IMR-90 (cell line): Measurements from ENCODE around the gene ATRNL1. TPM values are rescaled to one million over a fixed set of nuclear protein-coding genes. Genes with fewer than 3 reads are reported as not detected.

ENCODE experiments used
- ATAC-seq: fragments of 200-7000 bp; cut with Tn5 transposase; 2 replicates; pipeline ENCODE4 v1.9.1; 2020; ENCODE audit warnings: low read depth, mild to moderate bottlenecking, moderate library complexity
- BruUV-seq: library from RNA; stranded (reverse); fragments of 400-500 nt; replicated peaks from 2 replicates; lab custom pipeline; 2021; lab: Mats Ljungman, UMichigan
- CTCF ChIA-PET: fragments of 300-600 bp; formaldehyde crosslinking; extraction: SDS; loops from one replicate; lab custom pipeline; 2021; ENCODE audit warnings: antibody characterized with exemption; lab: Yijun Ruan, JAX
- POLR2A ChIA-PET: fragments of 300-600 bp; sonication (Branson Sonifier 250); formaldehyde crosslinking; loops from one replicate; lab custom pipeline; 2022; ENCODE audit warnings: antibody characterized with exemption; ENCODE audit not compliant: unreplicated experiment; lab: Charles Lee
- DNase-seq: peaks from one replicate; pipeline ENCODE4 v3.0.0; 2013
- H2AFZ ChIP-seq: replicated peaks from 2 replicates; pipeline ENCODE3; 2013; ENCODE audit warnings: low read length, mild to moderate bottlenecking; ENCODE audit not compliant: poor library complexity
- H2AK5ac ChIP-seq: 2 replicates; pipeline ENCODE4 v1.6.1; 2013; ENCODE audit warnings: low read depth, low read length, inconsistent platforms
- H2AK9ac ChIP-seq: replicated peaks from 2 replicates; pipeline ENCODE3; 2013; ENCODE audit warnings: mild to moderate bottlenecking, low read depth, low read length, moderate library complexity; ENCODE audit not compliant: poor library complexity
- H2BK120ac ChIP-seq: 2 replicates; pipeline ENCODE4 v1.6.1; 2013; ENCODE audit warnings: low read depth, low read length, inconsistent platforms
- H2BK15ac ChIP-seq: 3 replicates; pipeline ENCODE4 v1.6.1; 2013; ENCODE audit warnings: low read depth, low read length, inconsistent platforms
- H2BK20ac ChIP-seq: 2 replicates; pipeline ENCODE4 v1.6.1; 2013; ENCODE audit warnings: low read depth, mild to moderate bottlenecking, inconsistent platforms, low read length, moderate library complexity
- H2BK5ac ChIP-seq: 2 replicates; pipeline ENCODE4 v1.6.1; 2013; ENCODE audit warnings: mild to moderate bottlenecking, low read depth, low read length, inconsistent platforms; ENCODE audit not compliant: poor library complexity, severe bottlenecking
- H3K14ac ChIP-seq: replicated peaks from 2 replicates; pipeline ENCODE4 v1.6.1; 2013; ENCODE audit warnings: low read depth, low read length, inconsistent platforms
- H3K18ac ChIP-seq: 2 replicates; pipeline ENCODE4 v1.6.1; 2013; ENCODE audit warnings: low read depth, low read length, control low read depth
- H3K23ac ChIP-seq: 2 replicates; pipeline ENCODE4 v1.6.1; 2013; ENCODE audit warnings: low read depth, low read length, inconsistent platforms
- H3K27ac ChIP-seq: 2 replicates; pipeline ENCODE4 v1.5.1; 2013; ENCODE audit warnings: mild to moderate bottlenecking, control low read depth, low read length; ENCODE audit not compliant: insufficient read depth
- H3K27me3 ChIP-seq: 2 replicates; pipeline ENCODE4 v1.6.1; 2013; ENCODE audit warnings: low read length; ENCODE audit not compliant: control insufficient read depth, insufficient read depth
- H3K36me3 ChIP-seq: 2 replicates; pipeline ENCODE4 v1.6.1; 2013; ENCODE audit warnings: low read length, mixed read lengths; ENCODE audit not compliant: control insufficient read depth, insufficient read depth
- H3K4ac ChIP-seq: 2 replicates; pipeline ENCODE4 v1.6.1; 2013; ENCODE audit warnings: low read depth, low read length, inconsistent platforms
- H3K4me1 ChIP-seq: 2 replicates; pipeline ENCODE4 v1.6.1; 2013; ENCODE audit warnings: low read length, mixed read lengths; ENCODE audit not compliant: control insufficient read depth, insufficient read depth
- H3K4me2 ChIP-seq: 2 replicates; pipeline ENCODE4 v1.6.1; 2013; ENCODE audit warnings: low read depth, mild to moderate bottlenecking, control low read depth, low read length, moderate library complexity
- H3K4me3 ChIP-seq: 2 replicates; pipeline ENCODE4 v1.5.1; 2013; ENCODE audit warnings: low read depth, mild to moderate bottlenecking, control low read depth, low read length, moderate library complexity; ENCODE audit not compliant: insufficient read depth
- H3K56ac ChIP-seq: 2 replicates; pipeline ENCODE4 v1.6.1; 2013; ENCODE audit warnings: low read length, inconsistent platforms; ENCODE audit not compliant: insufficient read depth; ENCODE audit errors: extremely low read depth
- H3K79me1 ChIP-seq, 2 experiments: 2 replicates each; pipeline ENCODE4 v1.6.1; 2013; ENCODE audit warnings: low read length in 2 of 2, inconsistent platforms in 1 of 2, low read depth in 1 of 2
- H3K9ac ChIP-seq: 2 replicates; pipeline ENCODE4 v1.6.1; 2013; ENCODE audit warnings: low read depth, low read length, control low read depth
- H3K9me1 ChIP-seq: 2 replicates; pipeline ENCODE4 v1.6.1; 2013; ENCODE audit warnings: low read length, inconsistent platforms; ENCODE audit not compliant: insufficient read depth
- H3K9me3 ChIP-seq: 2 replicates; pipeline ENCODE4 v1.6.1; 2013; ENCODE audit warnings: low read length; ENCODE audit not compliant: control insufficient read depth, insufficient read depth
- H4K20me1 ChIP-seq: 2 replicates; pipeline ENCODE4 v1.6.1; 2013; ENCODE audit warnings: low read length, inconsistent platforms; ENCODE audit not compliant: insufficient read depth
- H4K5ac ChIP-seq: 2 replicates; pipeline ENCODE4 v1.6.1; 2013; ENCODE audit warnings: mild to moderate bottlenecking, low read depth, low read length, control low read depth
- H4K8ac ChIP-seq, 2 experiments: 2 replicates each; pipeline ENCODE4 v1.6.1; 2013; ENCODE audit warnings: low read depth in 2 of 2, low read length in 2 of 2, control low read depth in 1 of 2, inconsistent platforms in 1 of 2
- H4K91ac ChIP-seq: 2 replicates; pipeline ENCODE4 v1.6.1; 2013; ENCODE audit warnings: low read depth, low read length, inconsistent platforms; ENCODE audit not compliant: insufficient read depth
- CHD1 ChIP-seq: IDR thresholded peaks from 2 replicates; pipeline ENCODE4 v1.6.1; 2012; ENCODE audit warnings: low read depth, low read length, improper control_type of control experiment
- FOS ChIP-seq: fragments of 150-350 bp; IDR thresholded peaks from 2 replicates; pipeline ENCODE4 v1.6.1; 2016; ENCODE audit warnings: low read depth, low read length
- MXI1 ChIP-seq: IDR thresholded peaks from 2 replicates; pipeline ENCODE4 v1.6.1; 2012; ENCODE audit warnings: low read depth, mild to moderate bottlenecking, low read length, moderate library complexity, borderline replicate concordance
- RCOR1 ChIP-seq: IDR thresholded peaks from 2 replicates; pipeline ENCODE4 v1.6.1; 2012; ENCODE audit warnings: mild to moderate bottlenecking, low read length, improper control_type of control experiment; ENCODE audit not compliant: insufficient replicate concordance
- RFX5 ChIP-seq: IDR thresholded peaks from 2 replicates; pipeline ENCODE4 v1.8.0; 2012; ENCODE audit warnings: low read depth, mild to moderate bottlenecking, low read length, moderate library complexity
- WGBS, 2 experiments: methylation state at CpG; one replicate each; pipeline versions ENCODE4 v1.1.5 to v1.1.7; 2013; ENCODE audit warnings: missing lambda C conversion rate in 2 of 2; ENCODE audit not compliant: insufficient read length in 1 of 2; ENCODE audit errors: extremely low coverage in 2 of 2; 5-methylcytosine and 5-hydroxymethylcytosine counted together
- dilution Hi-C: fragments of 300-500 bp; cut with HindIII; formaldehyde crosslinking; loops from one replicate; pipeline ENCODE4 v1.14.3; 2018; ENCODE audit warnings: low sequenced_read_pairs; ENCODE audit not compliant: unreplicated experiment
- in situ Hi-C: fragments of 300-500 bp; cut with MboI; formaldehyde crosslinking; loops from 3 replicates; pipeline ENCODE4 v1.14.3; 2019; ENCODE audit warnings: low sequenced_read_pairs, inconsistent platforms, mixed read lengths
- intact Hi-C: fragments of 100-400 bp; cut with micrococcal nuclease; formaldehyde crosslinking; loops from 2 replicates; pipeline ENCODE4 v1.10.0; 2022
- polyA plus RNA-seq, 3 experiments: library from polyadenylated mRNA; depleted of rRNA; stranded (reverse); fragments of >200 nt; gene quantifications; 2 replicates each; pipeline ENCODE4 v1.2.3, GENCODE V29; 2012; ENCODE audit warnings: low replicate concordance in 1 of 3
- total RNA-seq: library from RNA; depleted of rRNA; stranded (reverse); fragments of >200 nt; gene quantifications from 2 replicates; pipeline ENCODE4 v1.2.3, GENCODE V29; 2012
- TF ChIP-seq, protein P1 (sequence below): fragments of 150-350 bp; IDR thresholded peaks from 2 replicates; pipeline ENCODE4 v1.6.1; 2016; ENCODE audit warnings: low read depth, mild to moderate bottlenecking, low read length, moderate library complexity, borderline replicate concordance

Gene ATRNL1
- total and polyA plus RNA-seq, 2 of the 4 experiments (the other 2 are of a cell fraction) = 0.18 to 0.19 TPM

- TF ChIP-seq MXI1 (no peak), FOS (no peak), CHD1 (no peak), RFX5 (no peak)
These were observed 844.5 kb downstream of the ATRNL1 start (continued) for GRCh38 chr10:115937768-115938056.

- no peak overlapping the region for H3K4me2 ChIP-seq
- no peaks in the 10 kb centered on the region for H3K9me3 ChIP-seq
- no peaks in the 10 kb centered on the region for H3K36me3 ChIP-seq
- peak overlapping the region; percentile 51; the same call in 1 of the 2 replicates for H2BK20ac ChIP-seq
- H2AK9ac ChIP-seq = no peak overlapping the region
- dilution Hi-C loops = no loop called here
- peak overlapping the region; percentile 21 for H2BK5ac ChIP-seq
- no peak overlapping the region for H3K18ac ChIP-seq
- intact Hi-C loops = loop anchor here (5.0 kb wide), 1 partner anchor 77 kb away; no protein-coding TSS in a partner anchor
- H3K9me1 ChIP-seq = peaks cover 3% of the 10 kb centered on the region; the same call in 1 of the 2 replicates
- no TSS peak for BruUV-seq
- no peaks in the 10 kb centered on the region for H3K79me1 ChIP-seq
- peak overlapping the region in 1 of 2 experiments; percentile 44; a peak in 2 of 4 replicates for H4K8ac ChIP-seq
- no peak overlapping the region for H4K5ac ChIP-seq
- H2BK120ac ChIP-seq = peak overlapping the region; percentile 83
- DNase-seq = no peak
- H4K91ac ChIP-seq = peak overlapping the region; percentile 76
- peak overlapping the region; percentile 28; the same call in 1 of the 2 replicates for H2AK5ac ChIP-seq
- H3K27me3 ChIP-seq = no peaks in the 10 kb centered on the region
- WGBS, 2 experiments = 50% methylated on average over 1 of the region's 7 CpGs; no CpG with 5 or more reads in 1 of the 2 experiments
- ChIA-PET CTCF (interaction anchor here (1.1 to 1.7 kb wide), 2 partner anchors 9 to 11 kb away, joined by 3 to 5 read pairs; no protein-coding TSS in a partner anchor), POLR2A (no interaction called here)
- H3K4ac ChIP-seq = peak overlapping the region; percentile 69
- no peak overlapping the region for H3K27ac ChIP-seq
- no peak for ATAC-seq
- peak overlapping the region; percentile 30; the same call in 1 of the 2 replicates for H3K14ac ChIP-seq
- no peak overlapping the region for H3K23ac ChIP-seq
- H3K56ac ChIP-seq = no peak overlapping the region
- no peaks in the 10 kb centered on the region for H4K20me1 ChIP-seq
- H2AFZ ChIP-seq = peak overlapping the region; percentile 43
- TF ChIP-seq, protein P1, sequence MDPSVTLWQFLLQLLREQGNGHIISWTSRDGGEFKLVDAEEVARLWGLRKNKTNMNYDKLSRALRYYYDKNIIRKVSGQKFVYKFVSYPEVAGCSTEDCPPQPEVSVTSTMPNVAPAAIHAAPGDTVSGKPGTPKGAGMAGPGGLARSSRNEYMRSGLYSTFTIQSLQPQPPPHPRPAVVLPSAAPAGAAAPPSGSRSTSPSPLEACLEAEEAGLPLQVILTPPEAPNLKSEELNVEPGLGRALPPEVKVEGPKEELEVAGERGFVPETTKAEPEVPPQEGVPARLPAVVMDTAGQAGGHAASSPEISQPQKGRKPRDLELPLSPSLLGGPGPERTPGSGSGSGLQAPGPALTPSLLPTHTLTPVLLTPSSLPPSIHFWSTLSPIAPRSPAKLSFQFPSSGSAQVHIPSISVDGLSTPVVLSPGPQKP = no peak
- no peak for TF ChIP-seq RCOR1
- TF ChIP-seq MXI1 = no peak
- no peak overlapping the region for H2BK15ac ChIP-seq
- in situ Hi-C loops = no loop called here
- peaks cover 2% of the 10 kb centered on the region for H3K4me1 ChIP-seq
- H3K4me3 ChIP-seq = no peak overlapping the region
- H3K9ac ChIP-seq = no peak overlapping the region
These were observed 846.1 kb downstream of the ATRNL1 start for GRCh38 chr10:115939101-115939854.
